GM12878 (cell line): Measurements from ENCODE around the gene NXN. TPM values are rescaled to one million over a fixed set of nuclear protein-coding genes. Genes with fewer than 3 reads are reported as not detected.

Source experiments
- BRCA1 ChIP-seq: IDR thresholded peaks from 2 replicates; pipeline ENCODE4 v1.6.1; 2011; ENCODE audit warnings: low read depth, low read length, improper control_type of control experiment
- CHD4 ChIP-seq: fragments of 200-600 bp; sonication (generic); IDR thresholded peaks from 2 replicates; pipeline ENCODE4 v1.6.1; 2016; ENCODE audit warnings: mild to moderate bottlenecking
- DPF2 ChIP-seq: fragments of 450-650 bp; IDR thresholded peaks from 2 replicates; pipeline ENCODE4 v1.6.1; 2017; ENCODE audit warnings: mild to moderate bottlenecking
- IKZF2 ChIP-seq, 2 experiments: fragments of 450-650 bp; IDR thresholded peaks; 2 replicates each; pipeline ENCODE4 v1.6.1; 2017; ENCODE audit warnings: mild to moderate bottlenecking in 2 of 2, moderate library complexity in 2 of 2
- KLF5 ChIP-seq: fragments of 450-650 bp; IDR thresholded peaks from 2 replicates; pipeline ENCODE4 v1.6.1; 2014; ENCODE audit warnings: mild to moderate bottlenecking; ENCODE audit not compliant: partially characterized antibody
- NFIC ChIP-seq: IDR thresholded peaks from 2 replicates; pipeline ENCODE4 v1.6.1; 2012; ENCODE audit warnings: low read depth, mild to moderate bottlenecking, inconsistent platforms, low read length, moderate library complexity
- POLR2AphosphoS2 ChIP-seq: IDR thresholded peaks from 2 replicates; pipeline ENCODE4 v1.6.1; 2011; ENCODE audit warnings: low read depth, mild to moderate bottlenecking, low read length, improper control_type of control experiment, moderate library complexity
- RAD21 ChIP-seq: IDR thresholded peaks from 2 replicates; pipeline ENCODE4 v1.6.1; 2011; ENCODE audit warnings: mild to moderate bottlenecking, low read depth, low read length, moderate library complexity; ENCODE audit not compliant: insufficient read depth
- SMARCA5 ChIP-seq: fragments of 450-650 bp; IDR thresholded peaks from 2 replicates; pipeline ENCODE4 v1.6.1; 2017; ENCODE audit warnings: mild to moderate bottlenecking
- SRF ChIP-seq, 2 experiments: IDR thresholded peaks; 2 replicates each; pipeline ENCODE4 v1.6.1; 2011; ENCODE audit warnings: low read depth in 2 of 2, low read length in 2 of 2, mild to moderate bottlenecking in 1 of 2, moderate library complexity in 1 of 2
- TCF12 ChIP-seq: IDR thresholded peaks from 2 replicates; pipeline ENCODE4 v1.6.1; 2011; ENCODE audit warnings: low read depth, mild to moderate bottlenecking, low read length
- ZBED1 ChIP-seq: IDR thresholded peaks from 2 replicates; pipeline ENCODE4 v1.6.1; 2016; ENCODE audit warnings: borderline replicate concordance
- polyA plus RNA-seq, 11 experiments: library from polyadenylated mRNA; depleted of rRNA in 4 of 11; unstranded in 6 of 11; stranded (reverse) in 5 of 11; fragments of >200 nt; fragmentation: Nextera tagmentation in 4 of 11; fragmentation: Illumina TruSeq in 1 of 11; extraction: Ambion mirVana in 4 of 11; extraction: Trizol in 1 of 11; gene quantifications; 1 replicate in 1 of 11; 2 replicates in 10 of 11; pipeline versions ENCODE4 v1.2.1 to v1.2.3, GENCODE V29; 2011 to 2016; ENCODE audit warnings: inconsistent platforms in 2 of 11, missing spikeins in 2 of 11, low read depth in 1 of 11
- total RNA-seq, 4 experiments: library from RNA; depleted of rRNA in 3 of 4; stranded (reverse); fragments of >200 nt in 3 of 4; fragmentation: Illumina TruSeq in 1 of 4; extraction: Trizol in 1 of 4; gene quantifications; 2 replicates each; pipeline versions ENCODE4 v1.2.1 to v1.2.3, GENCODE V29; 2013 to 2021
- TF ChIP-seq, protein P1 (sequence below): fragments of 450-650 bp; IDR thresholded peaks from 2 replicates; pipeline ENCODE4 v1.6.1; 2018; ENCODE audit warnings: borderline replicate concordance, mild to moderate bottlenecking; ENCODE audit not compliant: partially characterized antibody
- TF ChIP-seq, protein P2 (sequence below), 3 experiments: IDR thresholded peaks in 2 of 3; conservative IDR thresholded peaks in 1 of 3; 2 replicates each; pipeline ENCODE4 v1.5.1; 2011; ENCODE audit warnings: low read depth in 3 of 3, low read length in 3 of 3, mild to moderate bottlenecking in 3 of 3, control low read depth in 2 of 3, moderate library complexity in 2 of 3, inconsistent platforms in 1 of 3, mixed read lengths in 1 of 3; ENCODE audit not compliant: control insufficient read depth in 2 of 3, insufficient read depth in 1 of 3; ENCODE audit errors: extremely low read depth in 1 of 3
- TF ChIP-seq, protein P3 (sequence below): IDR thresholded peaks from 2 replicates; pipeline ENCODE4 v1.6.1; 2012; ENCODE audit warnings: low read depth, low read length, improper control_type of control experiment
- TF ChIP-seq, protein P4 (sequence below): fragments of 450-650 bp; formaldehyde crosslinking; IDR thresholded peaks from 2 replicates; pipeline ENCODE4 v1.4.0; 2020; ENCODE audit warnings: mild to moderate bottlenecking, moderate library complexity

NXN gene
- total and polyA plus RNA-seq, 10 of the 15 experiments (the other 5 are each of a cell fraction or from before 2014, with no cell fraction given) = 0.04 to 1.2 (median 0.30) TPM

DNA sequence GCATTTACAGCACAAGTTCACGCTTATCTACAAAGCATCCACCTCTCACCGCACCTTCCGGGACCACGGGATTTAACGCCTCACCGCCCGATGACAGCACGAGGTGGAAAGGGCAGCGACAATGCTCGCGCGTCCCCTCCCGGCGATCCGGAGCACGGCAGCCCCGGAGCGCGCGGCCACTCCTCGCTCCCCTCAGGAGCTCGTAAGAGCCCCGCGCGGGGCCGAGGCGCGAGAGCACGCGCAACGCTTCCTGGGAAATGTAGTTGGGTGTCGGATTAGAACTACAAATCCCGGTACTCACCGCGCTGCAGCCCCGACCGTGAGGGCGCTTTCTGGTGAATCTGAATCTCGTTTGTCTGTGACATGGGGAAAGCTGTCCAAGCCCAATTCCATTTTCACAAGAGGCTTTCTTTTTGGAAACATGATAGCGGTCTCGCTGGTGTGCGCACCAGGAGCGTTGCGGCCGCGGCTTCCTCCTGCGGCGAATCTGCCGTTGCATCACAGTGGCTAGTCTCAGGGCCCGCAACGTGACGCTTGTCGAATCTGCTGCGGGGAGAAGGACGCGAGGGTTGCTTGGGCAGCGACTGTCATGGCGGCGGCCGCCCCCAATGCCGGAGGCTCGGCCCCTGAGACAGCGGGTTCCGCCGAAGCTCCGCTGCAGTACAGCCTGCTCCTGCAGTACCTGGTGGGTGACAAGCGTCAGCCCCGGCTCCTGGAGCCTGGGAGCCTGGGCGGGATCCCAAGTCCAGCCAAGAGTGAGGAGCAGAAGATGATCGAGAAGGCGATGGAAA lies 17.2 kb upstream of the NXN start, which contains the start of gene TIMM22 (continued):
- TF ChIP-seq, protein P1, sequence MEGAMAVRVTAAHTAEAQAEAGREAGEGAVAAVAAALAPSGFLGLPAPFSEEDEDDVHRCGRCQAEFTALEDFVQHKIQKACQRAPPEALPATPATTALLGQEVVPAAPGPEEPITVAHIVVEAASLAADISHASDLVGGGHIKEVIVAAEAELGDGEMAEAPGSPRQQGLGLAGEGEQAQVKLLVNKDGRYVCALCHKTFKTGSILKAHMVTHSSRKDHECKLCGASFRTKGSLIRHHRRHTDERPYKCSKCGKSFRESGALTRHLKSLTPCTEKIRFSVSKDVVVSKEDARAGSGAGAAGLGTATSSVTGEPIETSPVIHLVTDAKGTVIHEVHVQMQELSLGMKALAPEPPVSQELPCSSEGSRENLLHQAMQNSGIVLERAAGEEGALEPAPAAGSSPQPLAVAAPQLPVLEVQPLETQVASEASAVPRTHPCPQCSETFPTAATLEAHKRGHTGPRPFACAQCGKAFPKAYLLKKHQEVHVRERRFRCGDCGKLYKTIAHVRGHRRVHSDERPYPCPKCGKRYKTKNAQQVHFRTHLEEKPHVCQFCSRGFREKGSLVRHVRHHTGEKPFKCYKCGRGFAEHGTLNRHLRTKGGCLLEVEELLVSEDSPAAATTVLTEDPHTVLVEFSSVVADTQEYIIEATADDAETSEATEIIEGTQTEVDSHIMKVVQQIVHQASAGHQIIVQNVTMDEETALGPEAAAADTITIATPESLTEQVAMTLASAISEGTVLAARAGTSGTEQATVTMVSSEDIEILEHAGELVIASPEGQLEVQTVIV = peak; percentile 79
- TF ChIP-seq, protein P2, sequence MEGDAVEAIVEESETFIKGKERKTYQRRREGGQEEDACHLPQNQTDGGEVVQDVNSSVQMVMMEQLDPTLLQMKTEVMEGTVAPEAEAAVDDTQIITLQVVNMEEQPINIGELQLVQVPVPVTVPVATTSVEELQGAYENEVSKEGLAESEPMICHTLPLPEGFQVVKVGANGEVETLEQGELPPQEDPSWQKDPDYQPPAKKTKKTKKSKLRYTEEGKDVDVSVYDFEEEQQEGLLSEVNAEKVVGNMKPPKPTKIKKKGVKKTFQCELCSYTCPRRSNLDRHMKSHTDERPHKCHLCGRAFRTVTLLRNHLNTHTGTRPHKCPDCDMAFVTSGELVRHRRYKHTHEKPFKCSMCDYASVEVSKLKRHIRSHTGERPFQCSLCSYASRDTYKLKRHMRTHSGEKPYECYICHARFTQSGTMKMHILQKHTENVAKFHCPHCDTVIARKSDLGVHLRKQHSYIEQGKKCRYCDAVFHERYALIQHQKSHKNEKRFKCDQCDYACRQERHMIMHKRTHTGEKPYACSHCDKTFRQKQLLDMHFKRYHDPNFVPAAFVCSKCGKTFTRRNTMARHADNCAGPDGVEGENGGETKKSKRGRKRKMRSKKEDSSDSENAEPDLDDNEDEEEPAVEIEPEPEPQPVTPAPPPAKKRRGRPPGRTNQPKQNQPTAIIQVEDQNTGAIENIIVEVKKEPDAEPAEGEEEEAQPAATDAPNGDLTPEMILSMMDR (IDR thresholded peaks at IDR 0.05 in 2 of 3, conservative IDR thresholded peaks at IDR 0.05 in 1 of 3; ENCODE audit: control insufficient read depth in 2 of 3, extremely low read depth in 1 of 3, insufficient read depth in 1 of 3, low read depth in 3 of 3, low read length in 3 of 3) = peak; percentile 89 to 91 (median 91)
- TF ChIP-seq CHD4 (no peak), DPF2 (peak; percentile 55; the same call in 1 of the 2 replicates), BRCA1 (no peak; the same call in 1 of the 2 replicates), NFIC (no peak), SMARCA5 (peak; percentile 15), SRF (IDR thresholded peaks at IDR 0.05; ENCODE audit: low read depth in 2 of 2, low read length in 2 of 2) (0 out of 4 replicates have a peak, but pooled peaks of 1 of the 2 experiments have one; percentile 59), ZBED1 (no peak), KLF5 (peak; percentile 88), IKZF2 (IDR thresholded peaks at IDR 0.05) (0 out of 4 replicates have a peak, but pooled peaks of 1 of the 2 experiments have one; percentile 21), RAD21 (peak; percentile 68), POLR2AphosphoS2 (peak; percentile 79), TCF12 (peak; percentile 39; the same call in 1 of the 2 replicates)
- TF ChIP-seq, protein P3, sequence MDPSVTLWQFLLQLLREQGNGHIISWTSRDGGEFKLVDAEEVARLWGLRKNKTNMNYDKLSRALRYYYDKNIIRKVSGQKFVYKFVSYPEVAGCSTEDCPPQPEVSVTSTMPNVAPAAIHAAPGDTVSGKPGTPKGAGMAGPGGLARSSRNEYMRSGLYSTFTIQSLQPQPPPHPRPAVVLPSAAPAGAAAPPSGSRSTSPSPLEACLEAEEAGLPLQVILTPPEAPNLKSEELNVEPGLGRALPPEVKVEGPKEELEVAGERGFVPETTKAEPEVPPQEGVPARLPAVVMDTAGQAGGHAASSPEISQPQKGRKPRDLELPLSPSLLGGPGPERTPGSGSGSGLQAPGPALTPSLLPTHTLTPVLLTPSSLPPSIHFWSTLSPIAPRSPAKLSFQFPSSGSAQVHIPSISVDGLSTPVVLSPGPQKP = peak; percentile 50
- TF ChIP-seq, protein P4, sequence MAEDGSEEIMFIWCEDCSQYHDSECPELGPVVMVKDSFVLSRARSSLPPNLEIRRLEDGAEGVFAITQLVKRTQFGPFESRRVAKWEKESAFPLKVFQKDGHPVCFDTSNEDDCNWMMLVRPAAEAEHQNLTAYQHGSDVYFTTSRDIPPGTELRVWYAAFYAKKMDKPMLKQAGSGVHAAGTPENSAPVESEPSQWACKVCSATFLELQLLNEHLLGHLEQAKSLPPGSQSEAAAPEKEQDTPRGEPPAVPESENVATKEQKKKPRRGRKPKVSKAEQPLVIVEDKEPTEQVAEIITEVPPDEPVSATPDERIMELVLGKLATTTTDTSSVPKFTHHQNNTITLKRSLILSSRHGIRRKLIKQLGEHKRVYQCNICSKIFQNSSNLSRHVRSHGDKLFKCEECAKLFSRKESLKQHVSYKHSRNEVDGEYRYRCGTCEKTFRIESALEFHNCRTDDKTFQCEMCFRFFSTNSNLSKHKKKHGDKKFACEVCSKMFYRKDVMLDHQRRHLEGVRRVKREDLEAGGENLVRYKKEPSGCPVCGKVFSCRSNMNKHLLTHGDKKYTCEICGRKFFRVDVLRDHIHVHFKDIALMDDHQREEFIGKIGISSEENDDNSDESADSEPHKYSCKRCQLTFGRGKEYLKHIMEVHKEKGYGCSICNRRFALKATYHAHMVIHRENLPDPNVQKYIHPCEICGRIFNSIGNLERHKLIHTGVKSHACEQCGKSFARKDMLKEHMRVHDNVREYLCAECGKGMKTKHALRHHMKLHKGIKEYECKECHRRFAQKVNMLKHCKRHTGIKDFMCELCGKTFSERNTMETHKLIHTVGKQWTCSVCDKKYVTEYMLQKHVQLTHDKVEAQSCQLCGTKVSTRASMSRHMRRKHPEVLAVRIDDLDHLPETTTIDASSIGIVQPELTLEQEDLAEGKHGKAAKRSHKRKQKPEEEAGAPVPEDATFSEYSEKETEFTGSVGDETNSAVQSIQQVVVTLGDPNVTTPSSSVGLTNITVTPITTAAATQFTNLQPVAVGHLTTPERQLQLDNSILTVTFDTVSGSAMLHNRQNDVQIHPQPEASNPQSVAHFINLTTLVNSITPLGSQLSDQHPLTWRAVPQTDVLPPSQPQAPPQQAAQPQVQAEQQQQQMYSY (CRISPR knock-in tag) = no peak
